HepG2 (cell line): ENCODE measurements around the gene HMG20B. TPM values are rescaled to one million over a fixed set of nuclear protein-coding genes. Genes with fewer than 3 reads are reported as not detected.
"Not testable (repeated sequence)": the region's sequence is repeated elsewhere in the genome, so short reads cannot be mapped to it uniquely, and the experiment has no call there.

Source experiments
- ATAC-seq: fragments of 200-7000 bp; cut with Tn5 transposase; 3 replicates; pipeline ENCODE4 v1.9.1; 2020; ENCODE audit warnings: mild to moderate bottlenecking, moderate library complexity
- BruUV-seq: library from RNA; stranded (reverse); fragments of 400-500 nt; replicated peaks from 2 replicates; lab custom pipeline; 2021; lab: Mats Ljungman, UMichigan
- CTCF ChIA-PET: fragments of 300-600 bp; formaldehyde crosslinking; extraction: SDS; loops from one replicate; lab custom pipeline; 2021; ENCODE audit warnings: low total read pairs, inconsistent platforms, low intra/inter-chr PET ratio; lab: Yijun Ruan, JAX
- POLR2A ChIA-PET: fragments of 350-600 bp; sonication (Branson Sonifier 250); formaldehyde crosslinking; loops from one replicate; lab custom pipeline; 2020; ENCODE audit warnings: antibody characterized with exemption, inconsistent platforms; lab: Yijun Ruan, JAX
- DNase-seq: peaks from one replicate; pipeline ENCODE4 v3.0.0-alpha.2; 2015; ENCODE audit warnings: low spot score
- FAIRE-seq: peaks from 3 replicates; lab custom pipeline; 2011; peaks lifted over from hg19 to GRCh38; lab: Jason Lieb, UNC
- H2AFZ ChIP-seq: one replicate; pipeline ENCODE4 v1.6.1; 2011; ENCODE audit warnings: low read length, inconsistent platforms
- H3K27ac ChIP-seq: fragments of 300-600 bp; 3 replicates; pipeline ENCODE4 v1.8.0; 2011; ENCODE audit warnings: mixed run types, mild to moderate bottlenecking, mixed read lengths, low read length, inconsistent platforms; ENCODE audit not compliant: insufficient read depth; ENCODE audit errors: extremely low read length
- H3K27me3 ChIP-seq, 2 experiments: fragments of 200-600 bp in 1 of 2; 2 replicates in 1 of 2; 3 replicates in 1 of 2; pipeline versions ENCODE4 v1.6.0 to v1.8.0; 2011; ENCODE audit warnings: low read length in 2 of 2, mild to moderate bottlenecking in 2 of 2, moderate library complexity in 2 of 2, inconsistent platforms in 1 of 2; ENCODE audit not compliant: insufficient read depth in 2 of 2, control insufficient read depth in 1 of 2
- H3K36me3 ChIP-seq, 2 experiments: fragments of 200-600 bp in 1 of 2; replicated peaks in 1 of 2; 2 replicates in 1 of 2; 3 replicates in 1 of 2; pipeline versions ENCODE4 v1.5.1 to v1.8.0; 2011; ENCODE audit warnings: low read length in 2 of 2, inconsistent platforms in 1 of 2; ENCODE audit not compliant: insufficient read depth in 2 of 2, control insufficient read depth in 1 of 2
- H3K4me1 ChIP-seq: 2 replicates; pipeline ENCODE4 v1.5.1; 2012; ENCODE audit warnings: low read length, inconsistent platforms; ENCODE audit not compliant: insufficient read depth
- H3K4me2 ChIP-seq: 2 replicates; pipeline ENCODE4 v1.6.0; 2011; ENCODE audit warnings: low read depth, low read length, inconsistent platforms
- H3K4me3 ChIP-seq, 3 experiments: fragments of 200-600 bp in 1 of 3; sonication (generic), shearing (Covaris generic) in 1 of 3; replicated peaks in 1 of 3; 2 replicates each; pipeline ENCODE4 v1.5.1; 2011 to 2016; ENCODE audit warnings: low read length in 3 of 3, inconsistent platforms in 2 of 3, low read depth in 2 of 3, mild to moderate bottlenecking in 2 of 3, control low read depth in 1 of 3, mixed read lengths in 1 of 3; ENCODE audit not compliant: insufficient read depth in 1 of 3
- H3K79me2 ChIP-seq: one replicate; pipeline ENCODE4 v1.6.1; 2011; ENCODE audit warnings: low read length, inconsistent platforms; ENCODE audit not compliant: insufficient read depth
- H3K9ac ChIP-seq: 2 replicates; pipeline ENCODE4 v1.6.0; 2011; ENCODE audit warnings: mild to moderate bottlenecking, low read depth, low read length, inconsistent platforms; ENCODE audit not compliant: insufficient read depth
- H3K9me3 ChIP-seq: 2 replicates; pipeline ENCODE4 v1.5.1; 2012; ENCODE audit warnings: mild to moderate bottlenecking, low read length
- H4K20me1 ChIP-seq: 2 replicates; pipeline ENCODE4 v1.6.0; 2011; ENCODE audit warnings: inconsistent platforms, mild to moderate bottlenecking, low read length, moderate library complexity; ENCODE audit not compliant: insufficient read depth
- FOXA1 ChIP-seq, 2 experiments: fragments of 450-650 bp in 1 of 2; sonication (generic) in 1 of 2; formaldehyde crosslinking in 1 of 2; IDR thresholded peaks; 2 replicates each; pipeline versions ENCODE4 v1.4.0 to v1.6.1; 2016 to 2020; ENCODE audit warnings: missing genetic modification reagents in 1 of 2
- PTBP1 ChIP-seq: fragments of 200-400 bp; formaldehyde crosslinking; IDR thresholded peaks from 2 replicates; pipeline ENCODE4 v1.6.1; 2018; ENCODE audit warnings: low read length, low read depth; ENCODE audit not compliant: poor library complexity, severe bottlenecking
- ZBTB40 ChIP-seq, 2 experiments: fragments of 450-650 bp in 1 of 2; sonication (generic) in 1 of 2; formaldehyde crosslinking in 1 of 2; IDR thresholded peaks; 2 replicates each; pipeline versions ENCODE4 v1.6.1 to v1.8.0; 2016 to 2022; ENCODE audit warnings: antibody characterized with exemption in 1 of 2, mild to moderate bottlenecking in 1 of 2, missing genetic modification reagents in 1 of 2
- ZFP62 ChIP-seq: sonication (generic); formaldehyde crosslinking; IDR thresholded peaks from 2 replicates; pipeline ENCODE4 v1.4.0; 2020; ENCODE audit warnings: missing genetic modification reagents
- WGBS: methylation state at CpG from one replicate; pipeline ENCODE4 v1.1.6; 2017; ENCODE audit warnings: low lambda C conversion rate; 5-methylcytosine and 5-hydroxymethylcytosine counted together
- in situ Hi-C: cut with HindIII; loops from 2 replicates; pipeline ENCODE4 v1.10.0; 2017; ENCODE audit warnings: low pct_unique_long_range_greater_than_20kb; ENCODE audit not compliant: extremely low pct_ligation_motif_present
- intact Hi-C: fragments of 100-400 bp; cut with micrococcal nuclease; formaldehyde crosslinking; loops from one replicate; pipeline ENCODE4 v1.10.0; 2022; ENCODE audit not compliant: unreplicated experiment
- polyA plus RNA-seq, 8 experiments: library from polyadenylated mRNA; depleted of rRNA in 3 of 8; stranded (reverse) in 7 of 8; unstranded in 1 of 8; fragments of >200 nt; fragmentation: Illumina TruSeq in 4 of 8; extraction: Trizol in 4 of 8; gene quantifications; 2 replicates each; pipeline versions ENCODE4 v1.2.1 to v1.2.3, GENCODE V29; 2011 to 2016; ENCODE audit warnings: low read depth in 4 of 8, missing spikeins in 1 of 8, mixed read lengths in 1 of 8; ENCODE audit not compliant: insufficient read depth in 1 of 8
- total RNA-seq, 5 experiments: library from RNA; depleted of rRNA; stranded (reverse); fragments of >200 nt; fragmentation: Illumina TruSeq; extraction: Trizol; gene quantifications; 2 replicates each; pipeline ENCODE4 v1.2.3, GENCODE V29; 2016; ENCODE audit warnings: low read depth in 1 of 5

The HMG20B gene
- total and polyA plus RNA-seq, 2 of the 13 experiments (the other 11 are each of a cell fraction or from before 2014, with no cell fraction given), result 23.9 to 29.2 TPM

DNA sequence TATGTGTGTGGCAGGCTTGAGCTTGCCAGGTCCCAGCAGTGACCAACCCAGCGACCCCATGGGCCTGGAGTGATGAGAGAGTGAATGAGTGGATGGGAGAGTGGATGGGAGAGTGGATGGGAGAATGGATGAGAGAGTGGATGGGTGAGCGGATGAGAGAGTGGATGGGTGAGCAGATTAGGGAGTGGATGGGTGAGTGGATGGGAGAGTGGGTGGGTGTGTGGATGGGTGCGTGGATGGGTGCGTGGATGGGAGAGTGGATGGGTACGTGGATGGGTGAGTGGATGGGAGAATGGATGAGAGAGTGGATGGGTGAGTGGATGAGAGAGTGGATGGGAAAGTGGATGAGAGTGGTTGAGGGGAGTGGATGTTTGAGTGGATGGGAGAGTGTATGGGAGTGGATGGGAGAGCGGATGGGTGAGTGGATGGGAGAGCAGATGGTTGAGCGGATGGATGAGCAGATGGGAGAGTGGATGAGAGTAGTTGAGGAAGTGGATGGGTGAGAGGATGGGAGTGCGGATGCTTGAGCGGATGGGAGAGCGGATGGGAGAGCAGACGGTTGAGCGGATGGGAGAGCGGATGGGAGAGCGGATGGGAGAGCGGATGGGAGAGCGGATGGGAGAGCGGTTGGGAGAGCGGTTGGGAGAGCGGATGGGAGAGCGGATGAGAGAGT, 44.1 kb upstream of the HMG20B start:
- ATAC-seq (no peak), DNase-seq (no peak), FAIRE-seq (no peak)
- TF ChIP-seq ZBTB40 (IDR thresholded peaks at IDR 0.05) (0 out of 2 replicates have a peak, but pooled peaks have one; percentile 9), ZBTB40 (CRISPR knock-in tag; IDR thresholded peaks at IDR 0.05) (no peak), PTBP1 (no peak), FOXA1 (IDR thresholded peaks at IDR 0.05) (peak; percentile 11; the same call in 1 of the 2 replicates), FOXA1 (CRISPR knock-in tag; IDR thresholded peaks at IDR 0.05) (no peak), ZFP62 (CRISPR knock-in tag) (no peak)
- 99% methylated on average over 20 of the region's 20 CpGs for WGBS
- Histone ChIP-seq H3K27ac (no peak overlapping the region), H3K4me3 (no peak overlapping the region), H3K9ac (no peak overlapping the region), H2AFZ (no peak overlapping the region), H3K4me2 (no peak overlapping the region), H3K9me3 (no peaks in the 10 kb centered on the region), H3K36me3 (peaks cover 26 to 44% of the 10 kb centered on the region in 2 experiments), H3K4me1 (no peaks in the 10 kb centered on the region), H3K27me3 (no peaks in the 10 kb centered on the region), H3K79me2 (no peaks in the 10 kb centered on the region), H4K20me1 (no peaks in the 10 kb centered on the region)
- ChIA-PET POLR2A (no interaction called here), CTCF (no interaction called here)
- intact Hi-C loops, result no loop called here
- in situ Hi-C loops, result no loop called here
- BruUV-seq, result no TSS peak

DNA sequence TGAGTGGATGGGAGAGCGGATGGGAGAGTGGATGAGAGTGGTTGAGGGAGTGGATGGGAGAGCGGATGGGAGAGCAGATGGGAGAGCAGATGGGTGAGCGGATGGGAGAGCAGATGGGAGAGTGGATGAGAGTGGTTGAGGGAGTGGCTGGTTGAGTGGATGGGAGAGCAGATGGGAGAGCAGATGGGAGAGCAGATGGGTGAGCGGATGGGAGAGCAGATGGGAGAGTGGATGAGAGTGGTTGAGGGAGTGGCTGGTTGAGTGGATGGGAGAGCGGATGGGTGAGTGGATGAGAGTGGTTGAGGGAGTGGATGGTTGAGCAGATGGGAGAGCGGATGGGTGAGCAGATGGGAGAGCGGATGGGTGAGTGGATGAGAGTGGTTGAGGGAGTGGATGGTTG, 43.4 kb upstream of the HMG20B start:
- H3K4me1 ChIP-seq, H4K20me1 ChIP-seq, H3K79me2 ChIP-seq, H3K9me3 ChIP-seq, intact Hi-C loops, DNase-seq, H2AFZ ChIP-seq, H3K4me3 ChIP-seq, FAIRE-seq, H3K4me2 ChIP-seq, H3K27me3 ChIP-seq, CTCF ChIA-PET, BruUV-seq, H3K27ac ChIP-seq, H3K9ac ChIP-seq, in situ Hi-C loops, POLR2A ChIA-PET, ATAC-seq: not testable (repeated sequence)
- peaks cover 26 to 39% of the 10 kb centered on the region in 2 experiments for H3K36me3 ChIP-seq
- 97% methylated on average over 7 of the region's 7 CpGs for WGBS
